MM.1S (cell line): ENCODE data around the gene EPHA5.

Experiments
- EZH2phosphoT487 ChIP-seq: fragments of 300-600 bp; sonication (generic); IDR thresholded peaks from 2 replicates; pipeline ENCODE4 v1.6.1; 2018; ENCODE audit warnings: antibody characterized with exemption, low read length
- TF ChIP-seq, protein P1 (sequence below): fragments of 300-600 bp; sonication (generic); IDR thresholded peaks from 2 replicates; pipeline ENCODE4 v1.5.1; 2016; ENCODE audit warnings: antibody characterized with exemption, low read length, mixed read lengths

DNA sequence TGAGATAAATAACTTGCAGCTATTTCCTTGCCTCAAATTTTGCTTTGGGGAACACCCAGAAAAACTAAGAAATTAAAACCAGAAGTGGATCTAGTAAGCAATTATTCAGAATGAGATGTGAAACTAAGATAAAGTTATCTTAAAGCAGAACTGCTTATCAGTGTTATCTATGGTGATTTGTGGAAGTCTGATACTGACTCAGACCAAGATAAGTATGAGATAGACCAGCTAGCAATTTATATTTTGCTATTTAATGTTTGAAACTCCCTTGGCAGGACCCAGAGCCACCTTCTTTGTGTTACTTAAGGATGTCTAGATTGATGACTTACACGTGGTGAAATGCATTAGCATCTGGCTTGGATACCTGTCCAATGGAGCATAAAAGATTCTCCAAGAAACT is 368.1 kb downstream of the EPHA5 start:
- TF ChIP-seq, protein P1, sequence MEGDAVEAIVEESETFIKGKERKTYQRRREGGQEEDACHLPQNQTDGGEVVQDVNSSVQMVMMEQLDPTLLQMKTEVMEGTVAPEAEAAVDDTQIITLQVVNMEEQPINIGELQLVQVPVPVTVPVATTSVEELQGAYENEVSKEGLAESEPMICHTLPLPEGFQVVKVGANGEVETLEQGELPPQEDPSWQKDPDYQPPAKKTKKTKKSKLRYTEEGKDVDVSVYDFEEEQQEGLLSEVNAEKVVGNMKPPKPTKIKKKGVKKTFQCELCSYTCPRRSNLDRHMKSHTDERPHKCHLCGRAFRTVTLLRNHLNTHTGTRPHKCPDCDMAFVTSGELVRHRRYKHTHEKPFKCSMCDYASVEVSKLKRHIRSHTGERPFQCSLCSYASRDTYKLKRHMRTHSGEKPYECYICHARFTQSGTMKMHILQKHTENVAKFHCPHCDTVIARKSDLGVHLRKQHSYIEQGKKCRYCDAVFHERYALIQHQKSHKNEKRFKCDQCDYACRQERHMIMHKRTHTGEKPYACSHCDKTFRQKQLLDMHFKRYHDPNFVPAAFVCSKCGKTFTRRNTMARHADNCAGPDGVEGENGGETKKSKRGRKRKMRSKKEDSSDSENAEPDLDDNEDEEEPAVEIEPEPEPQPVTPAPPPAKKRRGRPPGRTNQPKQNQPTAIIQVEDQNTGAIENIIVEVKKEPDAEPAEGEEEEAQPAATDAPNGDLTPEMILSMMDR = no peak
- no peak for TF ChIP-seq EZH2phosphoT487
